Astrocyte of the cerebellum (primary cell): ENCODE measurements around the gene ATF3.

Source experiments
- DNase-seq: peaks from one replicate; pipeline ENCODE4 v3.0.0-alpha.2; 2011; ENCODE audit warnings: low read depth
- H3K4me3 ChIP-seq: 2 replicates; pipeline ENCODE4 v1.5.1; 2011; ENCODE audit warnings: mild to moderate bottlenecking, low read depth, low read length, moderate library complexity
- CTCF ChIP-seq: IDR thresholded peaks from 2 replicates; pipeline ENCODE4 v1.5.1; 2012; ENCODE audit warnings: low read length, low read depth, moderate library complexity, mild to moderate bottlenecking; ENCODE audit errors: missing control alignments
- in situ Hi-C: cut with HindIII; loops from 2 replicates; pipeline ENCODE4 v1.10.0; 2017; ENCODE audit warnings: low sequenced_read_pairs

Gene ATF3

DNA sequence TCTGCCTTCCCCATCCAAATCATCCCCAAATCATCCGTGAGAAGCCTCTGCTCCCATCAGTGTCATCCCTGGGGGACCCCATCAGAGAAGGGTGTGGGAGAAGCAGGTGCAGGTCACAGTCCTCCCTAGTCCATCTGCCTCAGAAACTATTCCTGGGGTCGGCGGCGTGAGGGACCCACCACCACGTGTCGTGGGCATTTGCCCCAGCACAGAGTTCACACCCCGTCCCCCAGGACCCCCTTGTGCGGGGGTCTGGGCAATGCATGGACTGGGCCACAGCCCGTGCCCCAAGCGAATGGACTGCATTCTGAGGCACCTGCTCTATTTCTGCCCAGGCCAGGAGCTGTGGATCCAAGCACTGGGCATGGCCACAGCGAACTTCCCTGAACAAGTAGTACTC, 38.4 kb downstream of the ATF3 start:
- no peak for DNase-seq
- H3K4me3 ChIP-seq, result no peak overlapping the region
- TF ChIP-seq CTCF, result no peak
- in situ Hi-C loops, result no loop called here

DNA sequence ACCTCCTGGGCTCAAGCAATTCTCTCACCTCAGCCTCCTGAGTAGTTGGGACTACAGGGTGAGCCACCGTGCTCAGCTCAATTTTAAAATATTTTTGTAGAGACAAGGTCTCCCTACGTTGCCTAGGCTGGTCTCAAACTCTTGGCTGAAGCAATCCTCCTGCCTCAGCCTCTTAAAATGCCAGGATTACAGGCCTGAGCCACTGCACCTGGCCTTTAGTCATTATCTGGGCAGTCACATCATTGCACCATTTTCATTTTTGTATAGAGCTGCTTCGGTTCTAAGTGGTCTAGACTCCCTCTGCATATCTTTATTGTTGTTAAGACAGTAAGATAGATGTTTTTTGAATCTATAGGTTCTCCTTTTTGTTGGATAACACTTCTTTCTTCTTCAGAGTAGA, 39.9 kb downstream of the ATF3 start:
- no peak for DNase-seq
- TF ChIP-seq CTCF, result no peak
- H3K4me3 ChIP-seq, result no peak overlapping the region
- in situ Hi-C loops, result no loop called here

DNA sequence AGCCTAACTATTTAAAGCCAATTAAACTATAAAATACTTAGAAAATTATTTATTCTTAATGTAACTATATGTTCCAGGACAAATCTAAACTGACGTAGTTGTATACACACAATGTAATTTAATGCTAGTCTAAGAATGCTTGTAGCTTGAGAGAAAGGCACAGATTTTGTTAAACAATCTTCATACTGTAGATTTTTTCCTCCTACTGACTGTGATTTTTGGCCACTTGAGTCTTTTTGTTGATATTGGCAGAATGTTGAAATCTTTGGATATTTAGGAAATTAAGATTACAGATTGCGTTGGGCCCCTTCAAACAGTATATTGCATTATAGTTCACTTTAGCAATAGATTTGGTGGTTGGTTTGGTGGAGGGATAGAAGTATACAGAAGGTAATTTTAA, 40.5 kb downstream of the ATF3 start:
- DNase-seq, result no peak
- H3K4me3 ChIP-seq, result no peak overlapping the region
- in situ Hi-C loops, result no loop called here
- TF ChIP-seq CTCF, result no peak

DNA sequence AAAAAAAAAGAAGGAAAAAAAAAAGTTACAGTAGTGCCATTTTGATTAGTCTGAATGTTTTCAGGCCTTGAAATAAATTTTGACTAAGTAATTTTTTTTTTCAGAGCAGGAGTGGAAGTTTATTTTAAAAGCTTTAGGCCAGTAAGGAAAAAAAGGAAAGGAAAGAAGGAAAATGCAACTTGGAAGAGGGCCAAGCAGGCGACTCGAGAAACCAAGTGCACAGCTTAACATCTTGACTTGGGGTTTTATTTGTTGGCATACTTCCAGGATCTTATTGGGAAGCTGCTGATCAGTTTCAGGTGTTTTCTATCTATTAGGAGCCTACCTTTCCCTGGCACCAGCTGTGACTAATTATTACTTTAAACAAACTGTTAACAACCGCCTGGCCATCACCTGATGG, 41.7 kb downstream of the ATF3 start:
- in situ Hi-C loops, result no loop called here
- H3K4me3 ChIP-seq, result no peak overlapping the region
- TF ChIP-seq CTCF, result no peak
- DNase-seq, result no peak

- no peak for TF ChIP-seq CTCF
- in situ Hi-C loops, result no loop called here
- H3K4me3 ChIP-seq, result no peak overlapping the region
- no peak for DNase-seq
Observed at GRCh38 chr1:212651521-212651920, 43.0 kb downstream of the ATF3 start.

DNA sequence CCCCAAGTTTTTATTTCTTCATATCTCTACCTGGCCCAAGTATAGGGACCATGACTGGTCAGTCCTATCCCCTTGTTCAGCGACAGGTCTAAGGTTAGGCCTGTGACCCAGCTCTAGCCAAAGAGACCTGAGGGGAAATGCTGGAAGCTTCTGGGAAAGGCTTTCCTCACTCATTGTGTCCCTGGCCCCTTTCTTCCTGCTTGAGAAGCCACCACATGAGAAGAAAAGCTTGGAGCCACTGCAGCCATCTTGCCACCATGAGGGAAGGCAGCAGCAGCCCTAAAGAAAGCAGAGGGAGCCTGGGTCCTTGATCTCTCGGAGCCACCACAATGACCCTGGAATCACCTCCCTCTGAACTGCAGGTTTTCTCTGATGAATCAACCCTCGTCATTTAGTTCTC, 43.4 kb downstream of the ATF3 start:
- in situ Hi-C loops, result no loop called here
- no peak overlapping the region for H3K4me3 ChIP-seq
- TF ChIP-seq CTCF, result no peak
- DNase-seq, result no peak

- H3K4me3 ChIP-seq, result no peak overlapping the region
- in situ Hi-C loops, result no loop called here
- TF ChIP-seq CTCF, result no peak
- no peak for DNase-seq
Observed at GRCh38 chr1:212652609-212653008, 44.0 kb downstream of the ATF3 start.
